SW480 (cell line): ENCODE measurements around the gene DNAJC24.
A peak's percentile ranks its signal among the peaks of the same experiment; 100 is the strongest.
"Not testable (repeated sequence)": the region's sequence is repeated elsewhere in the genome, so short reads cannot be mapped to it uniquely, and the experiment has no call there.

Source experiments
- DNase-seq: peaks from one replicate; pipeline ENCODE4 v3.0.0-alpha.2; 2016; ENCODE audit warnings: low spot score

DNAJC24 gene

GRCh38 chr11:31369348-31370329 lies at the start of gene DNAJC24, which contains the start of gene DCDC1:
Gene DNAJC24, plus strand, starts transcription at chr11:31369860. Its CDS starts 889 bp downstream, at chr11:31370749.
Gene DCDC1, minus strand, starts transcription at chr11:31369739. Its CDS starts 41,459 bp downstream, at chr11:31328280.
- DNase-seq, result peak; percentile 95

- not testable (repeated sequence) for DNase-seq
Observed at GRCh38 chr11:31321494-31321893, 48.2 kb upstream of the DNAJC24 start.

- no peak for DNase-seq
Observed at GRCh38 chr11:31323145-31323544, 46.5 kb upstream of the DNAJC24 start.

GRCh38 chr11:31325160-31325559 lies 44.5 kb upstream of the DNAJC24 start:
- DNase-seq, result no peak

- no peak for DNase-seq
Observed at GRCh38 chr11:31326470-31327148, 43.1 kb upstream of the DNAJC24 start.

GRCh38 chr11:31327417-31327816 lies 42.2 kb upstream of the DNAJC24 start:
- no peak for DNase-seq

GRCh38 chr11:31328697-31329096 lies 41.0 kb upstream of the DNAJC24 start:
- DNase-seq, result no peak

- no peak for DNase-seq
Observed at GRCh38 chr11:31337806-31338205, 31.9 kb upstream of the DNAJC24 start.

- peak; percentile 45 for DNase-seq
Observed at GRCh38 chr11:31340903-31341572, 28.6 kb upstream of the DNAJC24 start.

- DNase-seq, result no peak
Observed at GRCh38 chr11:31351168-31351567, 18.5 kb upstream of the DNAJC24 start.

GRCh38 chr11:31355131-31355530 lies 14.5 kb upstream of the DNAJC24 start:
- DNase-seq, result no peak

GRCh38 chr11:31355817-31356216 lies 13.8 kb upstream of the DNAJC24 start:
- no peak for DNase-seq

GRCh38 chr11:31361743-31362142 lies 7.9 kb upstream of the DNAJC24 start:
- no peak for DNase-seq

GRCh38 chr11:31366795-31367194 lies 2.9 kb upstream of the DNAJC24 start:
- DNase-seq, result no peak

GRCh38 chr11:31375879-31376278 lies 6.2 kb downstream of the DNAJC24 start:
- no peak for DNase-seq

GRCh38 chr11:31383116-31383515 lies 13.5 kb downstream of the DNAJC24 start:
- no peak for DNase-seq

GRCh38 chr11:31387379-31387778 lies 17.7 kb downstream of the DNAJC24 start:
- no peak for DNase-seq

- peak; percentile 40 for DNase-seq
Observed at GRCh38 chr11:31397239-31397834, 27.7 kb downstream of the DNAJC24 start.

GRCh38 chr11:31404614-31405013 lies 35.0 kb downstream of the DNAJC24 start:
- DNase-seq, result no peak

- no peak for DNase-seq
Observed at GRCh38 chr11:31408201-31408600, 38.5 kb downstream of the DNAJC24 start.

- DNase-seq, result no peak
Observed at GRCh38 chr11:31412946-31413345, 43.3 kb downstream of the DNAJC24 start.

- no peak for DNase-seq
Observed at GRCh38 chr11:31414338-31414737, 44.7 kb downstream of the DNAJC24 start.
